ENCODE measurements around the gene GOLIM4.
"Not testable (repeated sequence)": the region's sequence is repeated elsewhere in the genome, so short reads cannot be mapped to it uniquely, and the experiment has no call there.

GOLIM4 gene

DNA sequence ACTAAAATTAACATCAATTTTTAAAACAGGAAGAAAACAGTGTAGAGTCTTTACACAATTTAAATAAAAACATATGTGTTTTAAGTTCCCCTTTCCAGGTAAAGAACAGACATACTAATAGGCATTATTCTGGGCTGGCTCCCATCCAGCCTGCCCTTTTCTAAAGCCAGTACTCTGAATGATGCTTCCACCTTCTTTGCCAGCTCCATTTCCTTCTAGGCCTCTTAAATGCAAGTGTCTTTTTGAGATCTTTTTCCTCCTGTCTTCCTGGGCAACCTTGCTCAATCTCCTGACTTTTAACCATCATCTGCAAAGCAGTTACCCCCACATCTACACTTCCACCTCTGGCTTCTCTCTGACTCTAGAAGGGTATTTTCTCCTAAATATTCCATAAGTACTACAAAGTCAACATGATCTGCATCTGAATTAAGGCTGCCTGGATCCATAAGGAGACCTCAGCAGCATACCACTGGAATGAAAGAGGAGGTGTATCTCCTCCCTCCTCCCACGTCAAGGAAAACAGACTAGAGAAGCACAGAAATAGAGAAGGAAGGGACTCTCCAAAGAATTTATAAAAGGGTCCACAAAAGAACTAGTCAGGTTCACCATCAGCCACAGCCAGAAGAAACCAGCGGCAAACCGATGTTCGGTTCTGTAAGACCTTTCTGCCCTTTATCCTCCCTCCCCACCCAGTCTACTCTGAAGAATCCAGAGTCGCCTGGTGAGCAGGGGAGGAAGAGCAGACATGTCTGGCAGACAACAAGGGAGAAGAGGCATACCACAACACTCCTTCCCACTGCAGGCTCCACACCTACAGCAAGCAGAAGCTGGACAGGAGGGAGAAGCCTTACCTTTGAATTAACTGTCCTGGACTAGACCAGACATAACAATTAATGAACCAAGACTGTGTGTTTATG lies 47.1 kb downstream of the GOLIM4 start:
- DNase-seq (ENCODE audit: low read depth), result no peak

DNA sequence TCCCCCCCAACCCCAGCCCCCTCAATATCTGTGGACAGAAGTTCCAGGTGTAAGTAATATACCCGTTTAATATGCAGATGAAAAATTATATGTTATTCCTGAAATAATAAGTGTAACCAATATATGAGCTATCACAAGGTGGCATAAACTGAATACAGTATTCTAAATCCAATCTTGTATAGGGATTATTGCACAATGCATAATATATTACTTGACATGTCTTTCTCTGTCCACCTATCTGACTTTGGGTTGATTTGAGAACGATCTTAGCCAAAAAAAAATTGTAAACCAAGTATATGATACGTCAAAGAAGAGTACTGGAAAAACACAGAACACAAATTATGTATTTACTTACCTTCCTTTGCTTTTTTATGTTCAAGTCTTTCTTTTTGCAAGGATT lies 47.8 kb downstream of the GOLIM4 start:
- DNase-seq (ENCODE audit: low read depth), result no peak

DNA sequence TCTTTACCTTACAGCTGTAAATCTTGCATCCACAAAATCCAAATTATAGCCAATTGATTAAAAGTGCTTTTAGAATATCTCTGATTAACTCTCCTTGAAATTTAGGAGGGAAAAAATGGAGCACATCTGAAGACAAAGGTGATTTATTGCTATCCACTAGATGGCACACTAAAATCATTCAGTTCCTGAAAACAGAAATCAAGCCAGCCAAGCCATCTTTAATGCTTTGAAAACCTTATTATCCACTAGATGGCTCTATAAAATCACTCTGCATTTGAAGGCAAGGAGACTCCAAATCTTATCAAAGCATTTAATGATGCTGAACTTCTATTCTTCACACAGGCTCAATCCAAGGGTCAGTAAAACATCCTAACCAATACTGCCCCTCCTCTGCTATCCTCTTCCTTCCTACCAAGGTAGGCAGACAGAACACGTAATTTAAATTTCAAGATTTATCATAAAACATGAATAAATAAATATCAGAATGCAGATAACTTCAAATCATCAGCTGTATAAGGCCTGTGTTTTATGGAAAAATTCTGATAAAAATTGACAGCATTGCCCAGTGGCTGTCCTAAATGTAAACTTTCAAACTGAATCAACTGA lies 48.4 kb downstream of the GOLIM4 start:
- no peak for DNase-seq (ENCODE audit: low read depth)

DNA sequence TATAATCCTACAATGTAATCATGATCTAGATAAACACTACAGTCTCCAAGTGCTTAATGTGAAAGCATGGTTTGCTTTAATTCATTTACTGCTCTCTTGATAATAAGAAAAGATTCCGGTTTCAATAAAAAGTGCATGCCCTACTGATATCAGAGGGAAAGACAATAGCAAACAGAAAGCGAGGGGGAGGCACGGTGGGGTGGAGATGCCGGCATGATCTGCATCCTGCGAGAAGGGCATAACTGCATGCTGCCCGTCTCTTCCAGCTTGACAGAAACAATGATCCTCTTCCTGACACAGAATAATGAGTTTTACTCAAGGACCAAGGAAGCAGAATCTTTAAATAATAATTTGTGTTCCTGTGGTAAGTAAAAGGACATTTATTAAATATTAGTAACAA lies 51.7 kb downstream of the GOLIM4 start:
- no peak for DNase-seq (ENCODE audit: low read depth)

DNA sequence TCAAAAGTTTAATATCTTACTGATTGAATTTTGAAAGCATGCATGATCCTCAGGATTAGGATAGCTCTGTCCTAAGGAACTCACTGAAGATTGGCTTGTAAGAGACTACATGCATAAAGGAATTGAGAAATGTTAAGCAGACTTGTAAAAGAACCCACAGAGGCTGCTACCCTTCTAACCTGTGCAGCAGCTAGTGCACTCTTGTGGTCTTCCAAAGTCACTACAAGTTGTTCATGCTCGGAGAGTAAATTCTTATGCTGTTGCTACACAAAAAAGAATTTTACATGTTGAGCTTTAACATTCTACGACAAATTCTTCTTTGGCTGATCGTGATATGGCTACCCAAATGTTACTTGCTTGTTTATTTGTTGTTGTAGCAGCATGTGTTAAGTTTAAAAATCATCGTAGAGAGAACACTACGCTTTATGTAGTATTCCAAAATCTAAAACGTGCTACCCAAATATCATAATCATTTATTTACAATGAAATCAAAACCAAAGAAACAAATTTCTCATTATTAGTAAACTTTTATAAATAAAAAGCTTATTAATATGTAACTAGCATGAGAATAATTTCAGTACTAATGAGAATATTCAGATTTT lies 55.0 kb downstream of the GOLIM4 start:
- no peak for DNase-seq (ENCODE audit: low read depth)

DNA sequence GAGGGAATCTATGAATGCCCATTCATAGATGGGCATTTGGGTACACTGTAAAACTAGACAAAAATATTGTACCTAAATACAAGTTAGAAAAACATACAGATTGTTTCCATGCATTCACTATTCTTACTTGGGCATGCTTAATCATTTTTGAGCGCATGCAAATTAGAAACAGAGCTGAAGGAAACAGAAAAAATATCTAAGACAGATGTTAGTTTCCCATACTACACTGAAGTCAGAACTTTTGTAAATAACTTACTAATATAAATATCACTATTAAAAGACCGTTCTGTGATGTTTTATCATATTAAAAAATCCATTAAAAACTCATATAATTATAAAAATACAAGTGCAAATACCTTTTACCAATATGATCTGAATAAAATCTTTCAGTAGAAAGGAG lies 58.7 kb downstream of the GOLIM4 start:
- no peak for DNase-seq (ENCODE audit: low read depth)

DNA sequence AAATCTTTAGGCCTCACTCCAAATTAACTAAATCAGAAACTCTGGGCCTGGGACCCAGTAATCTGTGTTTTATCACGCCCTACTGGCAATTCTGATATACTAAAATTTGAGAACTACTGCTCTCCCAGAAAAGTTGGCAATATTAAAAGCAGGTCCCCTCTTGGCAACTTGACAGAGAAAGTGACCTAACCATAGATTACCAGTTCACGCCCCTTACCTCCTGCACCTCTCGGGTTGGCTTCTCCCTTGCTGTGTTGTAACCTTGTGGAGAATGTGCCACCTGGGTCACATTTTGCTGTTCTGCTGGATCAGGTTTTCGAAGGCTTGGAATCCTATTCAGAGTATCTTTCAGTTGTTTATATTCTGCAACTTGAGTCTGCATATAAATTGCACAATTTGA lies 59.1 kb downstream of the GOLIM4 start:
- DNase-seq (ENCODE audit: low read depth), result no peak

DNA sequence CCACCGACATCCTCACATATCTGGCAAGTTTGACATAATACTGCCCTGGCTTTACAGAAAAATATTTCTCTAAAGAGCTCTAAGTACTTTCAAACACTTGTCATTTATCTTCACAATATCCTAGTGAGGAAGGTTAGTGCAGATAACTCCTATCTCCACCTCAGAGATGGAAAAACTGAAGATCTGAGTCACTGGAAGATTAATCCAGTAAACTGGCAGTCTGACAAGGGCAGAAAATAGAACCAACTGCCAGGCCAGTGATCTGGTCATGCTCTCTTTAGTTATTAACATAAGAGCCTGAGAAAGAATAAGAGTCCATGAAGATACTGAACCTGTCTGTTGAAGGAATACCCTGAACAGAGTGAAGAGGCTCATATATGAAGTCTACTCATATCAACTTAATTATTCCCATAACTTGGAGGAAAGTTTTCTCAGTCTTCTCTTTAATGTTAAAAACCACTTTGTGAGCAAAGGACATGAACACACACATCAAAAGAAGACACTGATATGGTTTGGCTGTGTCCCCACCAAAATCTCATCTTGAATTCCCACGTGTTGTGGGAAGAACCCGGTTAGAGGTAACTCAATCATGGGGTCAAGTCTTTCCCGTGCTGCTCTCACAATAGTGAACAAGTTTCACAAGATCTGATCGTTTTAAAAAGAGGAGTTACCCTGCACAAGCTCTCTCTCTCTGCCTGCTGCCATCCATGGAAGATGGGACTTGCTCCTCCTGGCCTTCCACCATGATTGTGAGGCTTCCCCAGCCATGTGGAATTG lies 61.4 kb downstream of the GOLIM4 start:
- DNase-seq (ENCODE audit: low read depth), result no peak

DNA sequence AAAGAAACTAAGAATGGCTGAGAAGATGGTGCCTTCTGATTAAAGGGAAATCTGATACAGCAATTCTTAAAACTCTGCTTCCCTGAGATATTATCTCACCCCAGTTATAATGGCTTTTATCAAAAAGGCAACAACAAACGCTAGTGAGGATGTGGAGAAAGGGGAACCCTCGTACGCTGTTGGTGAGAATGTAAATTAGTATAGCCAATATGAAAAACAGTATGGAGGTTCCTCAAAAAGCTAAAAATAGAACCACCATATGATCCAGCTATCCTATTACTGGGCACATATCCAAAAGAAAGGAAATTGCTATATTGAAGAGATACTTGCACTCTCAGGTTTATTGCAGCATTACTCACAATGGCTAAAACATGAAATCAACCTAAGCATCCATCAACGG lies 65.1 kb downstream of the GOLIM4 start:
- DNase-seq (ENCODE audit: low read depth), result no peak

DNA sequence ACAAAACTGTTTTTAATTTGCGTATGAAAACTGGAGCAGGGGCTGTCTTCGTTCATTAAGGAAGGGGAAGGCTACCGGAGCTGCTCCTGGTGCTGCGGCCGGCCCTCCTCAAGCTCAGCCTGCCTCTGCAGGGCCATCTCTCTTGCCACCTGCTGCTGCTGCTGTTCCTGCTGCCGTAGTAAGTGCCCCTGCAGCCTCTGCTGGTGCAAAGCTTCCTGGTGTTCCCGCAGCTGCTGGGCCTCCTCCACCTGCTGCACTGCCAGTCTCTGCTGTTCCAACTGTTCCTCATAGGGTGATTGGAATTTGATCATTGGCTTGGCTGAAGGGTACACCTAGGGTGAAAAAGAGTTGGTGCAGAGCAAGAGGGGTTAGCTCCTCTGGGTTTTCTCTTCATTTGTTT lies 66.0 kb downstream of the GOLIM4 start:
- DNase-seq (ENCODE audit: low read depth), result no peak

DNA sequence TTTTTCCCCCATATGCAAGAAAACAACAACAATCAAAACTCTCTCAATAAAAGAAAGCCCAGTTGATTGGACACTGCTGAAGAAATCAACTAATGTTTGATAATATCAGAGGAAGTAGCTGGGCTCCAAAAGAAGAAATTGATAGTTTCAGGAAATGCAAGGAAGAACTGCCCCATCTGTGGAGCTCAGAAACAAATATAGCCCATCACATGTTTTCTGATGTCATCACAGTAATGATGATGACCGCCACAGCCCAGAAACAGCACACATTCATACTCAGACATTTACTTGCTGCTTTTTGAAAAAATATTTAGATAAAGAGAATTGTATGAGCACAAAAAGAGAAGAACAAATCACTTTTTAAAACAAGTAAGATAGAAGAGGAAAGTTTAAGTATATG lies 67.6 kb downstream of the GOLIM4 start:
- DNase-seq (ENCODE audit: low read depth), result no peak

DNA sequence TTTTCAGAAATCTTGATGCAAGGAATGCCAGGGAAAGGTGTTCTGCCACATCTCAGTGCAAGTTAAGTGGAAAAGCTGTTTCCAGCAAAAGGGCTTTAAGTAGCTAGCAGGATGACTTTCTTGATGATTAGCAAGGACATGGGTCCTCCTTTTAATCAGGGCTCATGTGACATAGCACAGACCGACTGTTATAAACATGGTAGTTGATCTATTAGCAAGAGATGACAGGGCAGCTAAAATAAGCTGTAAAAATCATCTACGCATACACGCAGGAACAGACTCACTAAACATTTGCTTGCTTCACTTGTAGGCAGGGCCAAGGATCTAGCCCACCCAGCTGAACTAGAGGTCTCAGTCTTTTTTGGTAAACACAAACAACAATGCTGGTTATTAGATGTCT lies 69.0 kb downstream of the GOLIM4 start:
- DNase-seq (ENCODE audit: low read depth), result no peak

DNA sequence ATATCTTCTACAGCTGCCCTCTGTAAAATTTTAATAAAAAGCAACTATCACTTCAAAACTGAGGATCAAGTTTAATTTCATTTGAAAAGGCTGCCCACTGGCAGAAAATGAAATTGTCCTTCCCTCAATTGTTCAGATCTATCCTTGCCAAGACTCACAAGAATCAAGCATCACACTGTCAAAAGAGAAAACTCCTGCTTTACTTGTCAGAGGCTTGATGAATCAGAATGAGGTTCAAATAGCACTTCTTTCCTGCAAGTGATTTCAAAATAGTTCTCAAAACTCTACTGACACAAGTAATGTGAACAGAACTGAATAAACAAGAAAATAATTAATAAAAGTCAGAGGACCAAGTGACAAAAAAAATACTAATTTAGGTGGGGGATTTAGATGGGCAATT lies 70.6 kb downstream of the GOLIM4 start:
- no peak for DNase-seq (ENCODE audit: low read depth)

DNA sequence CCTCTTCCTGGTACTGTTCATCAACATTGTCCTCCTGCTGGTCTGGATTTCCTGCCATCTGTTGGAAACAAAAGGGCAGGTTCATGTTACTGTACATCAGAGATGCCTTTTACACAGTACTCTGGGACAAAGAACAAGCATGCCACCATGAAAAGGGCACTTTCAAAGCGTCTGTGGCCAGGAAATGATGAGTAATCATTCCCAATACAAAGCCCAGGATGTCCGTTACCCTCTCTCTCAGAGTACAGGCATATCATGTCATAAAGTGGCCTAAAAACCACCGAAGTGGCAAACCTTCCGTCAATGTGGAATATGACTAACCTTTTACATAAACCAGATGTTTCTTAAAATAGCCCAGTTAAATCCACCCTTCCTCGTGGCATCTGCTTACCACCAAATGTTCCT lies 71.2 kb downstream of the GOLIM4 start:
- DNase-seq (ENCODE audit: low read depth), result no peak

DNA sequence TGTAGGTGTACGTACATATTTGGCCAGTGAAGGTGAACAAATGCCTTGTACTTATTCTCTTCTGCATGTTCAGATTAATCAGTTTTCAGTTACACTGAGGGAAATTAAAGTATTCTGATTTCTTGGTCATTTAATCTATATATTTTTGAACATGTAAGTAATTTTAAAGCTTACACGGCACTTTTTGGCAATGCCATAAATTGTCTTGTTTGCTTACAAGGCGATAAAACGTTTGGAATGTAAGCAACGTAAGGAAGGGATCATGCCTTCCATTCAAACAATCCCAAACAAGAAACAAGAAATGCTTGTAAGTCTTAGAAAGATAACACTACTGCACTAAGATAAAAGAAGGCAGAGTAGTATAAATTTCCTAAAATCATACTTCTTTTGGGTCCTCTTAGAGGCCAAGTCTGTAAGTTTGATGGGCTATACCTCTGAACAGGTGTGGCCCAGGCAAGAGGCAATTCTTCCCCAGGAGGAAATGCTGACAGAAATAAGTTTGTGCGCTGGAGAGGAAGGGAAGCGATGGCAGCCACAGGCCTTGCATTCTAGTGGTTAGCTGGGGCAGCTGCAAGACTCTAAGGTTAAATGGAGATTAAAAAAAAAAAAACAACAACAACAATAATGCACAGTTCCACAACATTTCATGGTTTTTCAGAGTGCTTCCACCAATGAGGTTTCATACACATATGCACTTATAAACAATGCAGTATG lies 73.8 kb downstream of the GOLIM4 start:
- no peak for DNase-seq (ENCODE audit: low read depth)

DNA sequence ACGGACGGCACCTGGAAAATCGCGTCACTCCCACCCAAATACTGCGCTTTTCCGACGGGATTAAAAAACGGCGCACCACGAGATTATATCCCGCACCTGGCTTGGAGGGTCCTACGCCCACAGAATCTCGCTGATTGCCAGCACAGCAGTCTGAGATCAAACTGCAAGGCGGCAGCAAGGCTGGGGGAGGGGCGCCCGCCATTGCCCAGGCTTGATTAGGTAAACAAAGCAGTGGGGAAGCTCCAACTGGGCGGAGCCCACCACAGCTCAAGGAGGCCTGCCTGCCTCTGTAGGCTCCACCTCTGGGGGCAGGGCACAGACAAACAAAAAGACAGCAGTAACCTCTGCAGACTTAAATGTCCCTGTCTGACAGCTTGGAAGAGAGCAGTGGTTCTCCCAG lies 84.4 kb downstream of the GOLIM4 start:
- not testable (repeated sequence) for DNase-seq (ENCODE audit: low read depth)

DNA sequence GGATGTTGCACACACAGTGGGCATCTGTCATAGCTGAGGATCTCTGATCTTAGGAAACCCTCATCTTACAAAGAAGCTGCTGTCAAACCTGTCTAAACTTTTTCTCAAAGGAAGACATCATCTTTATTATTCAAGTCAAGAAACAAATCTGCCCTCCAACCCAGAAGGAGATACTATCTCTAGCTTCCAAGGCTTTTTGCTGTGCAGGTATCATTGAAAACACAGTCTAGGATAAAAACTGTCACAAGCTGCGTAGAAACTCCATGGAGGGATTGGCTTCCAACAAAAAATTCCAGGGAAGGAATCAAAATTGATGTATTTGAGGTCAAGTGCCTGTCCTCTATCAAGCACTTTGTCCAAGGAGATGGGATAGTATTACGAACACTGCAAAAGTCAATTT lies 89.1 kb downstream of the GOLIM4 start:
- DNase-seq (ENCODE audit: low read depth), result no peak

DNA sequence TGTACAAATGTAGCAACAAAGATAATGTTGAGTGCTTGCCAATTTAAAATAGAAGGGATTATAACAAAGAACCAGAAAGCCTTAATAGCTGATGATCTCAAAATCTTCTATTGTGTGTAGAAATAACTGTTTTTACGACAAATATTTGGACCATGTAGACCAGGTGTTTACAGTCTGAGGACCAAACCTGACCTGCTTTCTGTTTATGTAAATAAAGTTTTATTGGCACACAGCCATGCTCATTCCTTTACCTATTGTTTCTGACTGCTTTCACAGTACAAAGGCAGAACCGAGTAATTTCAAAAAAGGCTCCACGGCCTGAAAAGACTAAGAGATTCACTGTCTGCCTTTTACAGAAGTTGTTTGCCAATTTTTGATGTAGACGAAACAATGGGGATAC lies 91.8 kb downstream of the GOLIM4 start:
- DNase-seq (ENCODE audit: low read depth), result no peak

DNA sequence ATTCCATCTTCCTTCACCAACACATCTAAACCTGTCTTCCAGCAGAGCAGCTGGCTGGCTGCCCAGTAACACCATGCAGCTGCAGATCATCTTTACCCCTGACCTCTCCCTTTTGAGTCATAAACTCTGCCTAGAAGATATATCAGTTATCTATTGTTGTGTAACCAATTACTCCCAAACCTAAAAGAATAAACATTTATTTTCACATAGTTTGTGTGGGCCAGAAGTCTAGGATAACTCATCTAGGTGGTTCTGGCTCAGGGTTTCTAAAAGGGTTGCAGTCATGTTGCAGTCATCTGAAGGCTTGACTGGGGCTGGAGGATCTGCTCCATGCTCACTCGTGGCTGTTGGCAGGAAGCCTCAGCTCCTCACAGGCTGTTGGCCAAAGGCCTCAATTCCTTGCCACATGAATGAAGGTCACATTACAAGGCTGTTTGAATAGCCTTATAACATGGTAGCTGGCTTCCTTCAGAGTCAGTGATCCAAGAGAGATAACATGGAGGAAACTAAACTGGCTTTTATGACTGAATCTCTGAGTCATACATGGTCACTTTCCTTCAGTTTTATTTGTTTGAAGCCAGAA lies 92.8 kb downstream of the GOLIM4 start:
- DNase-seq (ENCODE audit: low read depth), result no peak

DNA sequence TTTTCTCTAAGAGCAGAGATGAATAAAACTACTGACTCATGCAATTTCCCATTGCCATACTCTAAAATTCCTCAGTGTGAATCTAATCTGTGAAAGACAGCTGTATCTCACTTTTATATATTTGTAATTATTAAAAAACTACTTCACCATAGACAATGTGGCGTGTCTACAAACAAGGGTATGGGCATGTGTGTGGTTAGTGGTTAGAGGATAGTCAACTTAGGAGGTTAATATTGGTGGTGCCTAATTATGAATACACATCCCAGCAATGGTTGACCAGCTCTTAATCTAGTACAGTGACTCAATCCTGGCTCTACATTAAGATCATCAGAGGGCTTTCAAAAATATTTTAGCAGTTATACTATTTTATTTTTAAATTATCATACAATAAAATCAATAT lies 94.5 kb downstream of the GOLIM4 start:
- DNase-seq (ENCODE audit: low read depth), result no peak

DNA sequence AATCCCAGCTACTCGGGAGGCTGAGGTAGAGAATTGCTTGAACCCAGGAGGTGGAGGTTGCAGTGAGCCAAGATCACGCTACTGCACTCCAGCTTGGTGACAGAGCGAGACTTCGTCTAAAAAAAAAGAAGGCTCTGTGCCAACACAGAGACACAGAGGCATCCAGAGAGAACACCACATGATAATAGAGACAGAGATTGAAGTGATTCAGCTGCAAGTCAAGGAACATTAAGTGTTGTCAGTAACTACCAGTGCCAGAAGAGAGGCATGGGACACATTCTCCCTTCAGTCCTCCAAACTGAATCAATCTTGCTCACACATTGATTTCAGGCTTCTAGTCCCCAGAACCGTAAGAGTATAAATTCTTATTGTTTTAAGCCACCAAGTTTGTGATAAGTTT lies 97.5 kb downstream of the GOLIM4 start:
- no peak for DNase-seq (ENCODE audit: low read depth)

All from T follicular helper cell (primary cell).